Activated T-cell treated with anti-CD3 and anti-CD28 coated beads, Interleukin-2, amount 50 U/mL, for 72 hours (primary cell): ENCODE data around the gene AP3D1. TPM values are rescaled to one million over a fixed set of nuclear protein-coding genes. Genes with fewer than 3 reads are reported as not detected.

Experiments used
- ATAC-seq, 2 donors: fragments of 150-1000 bp; cut with Tn5 transposase; replicated peaks in 1 of 2; 2 replicates each; pipeline ENCODE4 v1.10.0; 2021; ENCODE audit warnings: moderate library complexity in 2 of 2, mild to moderate bottlenecking in 1 of 2
- DNase-seq, 2 donors: peaks; one replicate each; pipeline ENCODE4 v3.0.0; 2021 to 2022; ENCODE audit warnings: mixed read lengths in 1 of 2
- H3K27ac Mint-ChIP-seq: one replicate; pipeline ENCODE4 v1.8.0; 2022; ENCODE audit warnings: mild to moderate bottlenecking, moderate library complexity, mixed read lengths
- H3K27me3 Mint-ChIP-seq: one replicate; pipeline ENCODE4 v1.8.0; 2022; ENCODE audit warnings: low read depth, mixed read lengths
- H3K36me3 Mint-ChIP-seq, 2 donors: one replicate each; pipeline ENCODE4 v1.8.0; 2022; ENCODE audit warnings: mixed read lengths in 2 of 2, mild to moderate bottlenecking in 1 of 2; ENCODE audit not compliant: insufficient read depth in 2 of 2
- H3K4me1 Mint-ChIP-seq: one replicate; pipeline ENCODE4 v1.8.0; 2022; ENCODE audit warnings: low read depth, mixed read lengths
- H3K4me3 Mint-ChIP-seq, 2 donors: one replicate each; pipeline ENCODE4 v1.8.0; 2022; ENCODE audit warnings: mild to moderate bottlenecking in 2 of 2, mixed read lengths in 2 of 2, moderate library complexity in 2 of 2
- H3K9me3 Mint-ChIP-seq, 2 donors: one replicate each; pipeline ENCODE4 v1.8.0; 2022; ENCODE audit warnings: mixed read lengths in 2 of 2
- total RNA-seq, 2 donors: library from RNA; stranded (reverse); gene quantifications; one replicate each; pipeline ENCODE4 v1.2.3, GENCODE V29; 2022

The AP3D1 gene
- total RNA-seq, 2 donors from 2014 or later, result 111 to 114 TPM

DNA sequence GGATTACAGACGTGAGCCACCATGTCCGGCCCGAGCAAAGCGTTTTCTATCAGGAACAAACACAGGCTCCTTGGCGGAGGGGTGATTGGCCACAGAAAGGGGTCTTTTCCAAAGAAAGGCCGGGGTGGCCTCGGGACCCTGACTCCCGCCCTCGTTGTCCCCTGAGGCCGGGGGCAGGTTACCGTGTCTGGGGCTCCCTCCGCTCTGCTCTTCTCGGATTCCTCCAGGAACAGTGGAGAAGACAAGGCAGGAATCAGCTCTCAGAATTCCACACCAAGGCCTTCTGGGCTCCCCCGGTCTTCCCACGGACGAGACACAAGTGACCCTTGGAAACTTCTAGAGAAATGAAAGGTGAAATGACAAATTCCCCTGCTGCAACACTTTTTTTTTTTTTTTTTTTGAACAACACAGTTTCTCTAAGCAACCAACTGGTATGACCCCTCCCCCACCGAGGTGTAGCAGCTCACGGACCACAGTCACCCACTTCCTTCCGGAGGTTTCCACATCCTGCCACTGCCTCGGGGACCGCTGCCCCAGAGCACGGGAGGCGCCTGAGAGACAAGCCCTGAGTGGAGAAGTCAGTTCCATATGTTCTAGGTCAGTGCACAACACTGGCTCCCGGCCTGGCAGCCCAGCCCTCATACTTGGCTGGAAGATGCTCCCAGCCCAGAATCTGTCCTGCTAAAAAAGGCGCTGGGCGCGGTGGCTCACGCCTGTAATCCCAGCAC is 66.2 kb downstream of the AP3D1 start:
- Mint-ChIP-seq H3K4me1 (peaks cover 83% of the 10 kb centered on the region), H3K27ac (peak overlapping the region; percentile 99), H3K27me3 (no peaks in the 10 kb centered on the region), H3K36me3 (peaks cover 9 to 19% of the 10 kb centered on the region in 2 donors), H3K4me3 (peak overlapping the region; percentile 99 to 100), H3K9me3 (no peaks in the 10 kb centered on the region)
- ATAC-seq, result peak; percentile 76 to 85
- DNase-seq, result peak; percentile 95 to 97

- peak; percentile 71 to 72 for DNase-seq
- Mint-ChIP-seq H3K27ac (peak overlapping the region; percentile 99), H3K9me3 (no peaks in the 10 kb centered on the region), H3K36me3 (peaks cover 9 to 24% of the 10 kb centered on the region in 2 donors), H3K4me3 (peak overlapping the region; percentile 99 to 100), H3K4me1 (peaks cover 75% of the 10 kb centered on the region), H3K27me3 (no peaks in the 10 kb centered on the region)
- ATAC-seq, result peak; percentile 28 to 48
These were observed 68.1 kb downstream of the AP3D1 start for GRCh38 chr19:2083174-2083854.

GRCh38 chr19:2081873-2082810 is 69.2 kb downstream of the AP3D1 start:
- Mint-ChIP-seq H3K4me1 (peaks cover 63% of the 10 kb centered on the region), H3K9me3 (no peaks in the 10 kb centered on the region), H3K4me3 (peak overlapping the region; percentile 99 to 100), H3K36me3 (peaks cover 9 to 30% of the 10 kb centered on the region in 2 donors), H3K27ac (peak overlapping the region; percentile 99), H3K27me3 (no peaks in the 10 kb centered on the region)
- ATAC-seq (peak; percentile 27 to 54), DNase-seq (peak; percentile 61 to 73)

- no peaks in the 10 kb centered on the region for H3K9me3 Mint-ChIP-seq
- H3K27me3 Mint-ChIP-seq, result no peaks in the 10 kb centered on the region
- DNase-seq, result no peak
- H3K27ac Mint-ChIP-seq, result peak overlapping the region; percentile 94
- peak overlapping the region; percentile 99 to 100 for H3K4me3 Mint-ChIP-seq
- peaks cover 46% of the 10 kb centered on the region for H3K4me1 Mint-ChIP-seq
- H3K36me3 Mint-ChIP-seq, result peaks cover 9 to 35% of the 10 kb centered on the region in 2 donors
- ATAC-seq, result no peak
These were observed 70.9 kb downstream of the AP3D1 start for GRCh38 chr19:2080336-2080988.

GRCh38 chr19:2079865-2080301 is 71.5 kb downstream of the AP3D1 start:
- H3K36me3 Mint-ChIP-seq, result peaks cover 5 to 34% of the 10 kb centered on the region in 2 donors
- H3K4me3 Mint-ChIP-seq, result peak overlapping the region; percentile 99 to 100
- peaks cover 45% of the 10 kb centered on the region for H3K4me1 Mint-ChIP-seq
- no peaks in the 10 kb centered on the region for H3K9me3 Mint-ChIP-seq
- DNase-seq (no peak), ATAC-seq (no peak)
- H3K27me3 Mint-ChIP-seq, result no peaks in the 10 kb centered on the region
- peak overlapping the region; percentile 94 for H3K27ac Mint-ChIP-seq

DNA sequence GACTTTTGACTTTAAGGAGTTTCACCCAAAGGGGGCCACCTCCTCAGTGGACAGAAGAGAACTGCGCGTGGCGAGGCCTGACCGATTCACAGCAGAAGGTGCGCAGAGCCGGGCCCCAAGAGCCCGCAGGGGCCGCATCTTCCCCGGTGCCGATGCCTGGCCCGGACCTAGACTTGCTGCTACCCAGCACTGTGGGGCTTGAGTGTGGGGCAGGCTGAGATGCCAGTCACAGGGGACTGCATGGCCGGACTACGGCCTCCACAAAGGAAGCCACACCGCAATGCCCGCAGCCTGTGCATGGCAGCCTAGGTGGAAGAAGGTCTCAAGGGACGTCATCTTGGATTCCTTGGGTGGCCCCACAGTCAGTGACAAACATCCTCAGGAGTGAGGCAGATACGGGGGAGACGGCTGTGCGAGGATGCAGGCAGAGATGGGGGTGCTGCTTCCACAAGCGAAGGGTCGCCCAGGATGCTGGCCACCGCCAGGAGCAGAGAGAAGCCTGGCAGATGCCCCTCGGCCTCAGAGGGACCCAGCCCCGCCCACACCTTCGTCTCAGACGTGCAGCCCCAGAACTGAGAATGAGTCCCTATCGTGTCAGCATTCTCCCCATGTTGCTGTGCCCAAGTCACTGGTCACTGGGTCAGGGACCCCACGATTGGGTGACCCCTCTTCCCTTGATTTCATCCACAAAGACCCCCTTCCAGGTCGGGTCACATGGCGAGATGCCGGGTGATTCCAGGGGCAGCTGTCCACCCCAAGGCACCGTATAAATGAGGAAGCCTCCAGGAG is 72.1 kb downstream of the AP3D1 start:
- Mint-ChIP-seq H3K36me3 (peaks cover 6 to 36% of the 10 kb centered on the region in 2 donors), H3K9me3 (no peaks in the 10 kb centered on the region)

GRCh38 chr19:2077833-2078619 is 73.3 kb downstream of the AP3D1 start:
- no peak overlapping the region for H3K27ac Mint-ChIP-seq
- H3K36me3 Mint-ChIP-seq, result peaks cover 4 to 37% of the 10 kb centered on the region in 2 donors
- DNase-seq, result no peak
- H3K9me3 Mint-ChIP-seq, result no peaks in the 10 kb centered on the region
- H3K4me3 Mint-ChIP-seq, result no peak overlapping the region
- ATAC-seq, result no peak
- peaks cover 48% of the 10 kb centered on the region for H3K4me1 Mint-ChIP-seq
- H3K27me3 Mint-ChIP-seq, result no peaks in the 10 kb centered on the region

More for the DNA sequence above, 72.1 kb downstream of the AP3D1 start:
- peaks cover 51% of the 10 kb centered on the region for H3K4me1 Mint-ChIP-seq
- ATAC-seq (no peak), DNase-seq (no peak)
- peak overlapping the region; percentile 62 for H3K27ac Mint-ChIP-seq
- H3K27me3 Mint-ChIP-seq, result no peaks in the 10 kb centered on the region
- H3K4me3 Mint-ChIP-seq, result peak overlapping the region; percentile 99 to 100

DNA sequence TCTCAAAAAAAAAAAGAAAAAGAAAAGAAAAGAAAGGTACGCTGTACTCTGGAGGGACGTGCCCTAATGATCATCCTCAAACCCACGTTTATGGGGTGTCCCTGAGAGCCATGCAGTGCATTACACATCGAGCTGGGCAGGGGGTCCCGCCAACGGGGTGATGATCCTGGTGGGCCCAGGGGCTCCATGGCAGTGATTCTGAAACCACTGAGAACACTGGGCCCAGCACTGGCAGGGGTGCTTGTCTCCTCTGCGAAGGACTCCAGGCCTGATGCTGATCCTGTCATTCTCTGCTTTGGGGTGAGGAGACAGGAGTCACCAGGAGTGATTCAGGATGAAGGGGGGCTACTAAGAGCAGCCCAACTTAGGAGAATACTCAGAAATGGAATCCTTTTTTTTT is 74.0 kb downstream of the AP3D1 start:
- no peaks in the 10 kb centered on the region for H3K27me3 Mint-ChIP-seq
- DNase-seq (no peak), ATAC-seq (no peak)
- peaks cover 6 to 36% of the 10 kb centered on the region in 2 donors for H3K36me3 Mint-ChIP-seq
- H3K4me1 Mint-ChIP-seq, result peaks cover 41% of the 10 kb centered on the region
- no peak overlapping the region for H3K27ac Mint-ChIP-seq
- H3K9me3 Mint-ChIP-seq, result no peaks in the 10 kb centered on the region
- H3K4me3 Mint-ChIP-seq, result no peak overlapping the region

DNA sequence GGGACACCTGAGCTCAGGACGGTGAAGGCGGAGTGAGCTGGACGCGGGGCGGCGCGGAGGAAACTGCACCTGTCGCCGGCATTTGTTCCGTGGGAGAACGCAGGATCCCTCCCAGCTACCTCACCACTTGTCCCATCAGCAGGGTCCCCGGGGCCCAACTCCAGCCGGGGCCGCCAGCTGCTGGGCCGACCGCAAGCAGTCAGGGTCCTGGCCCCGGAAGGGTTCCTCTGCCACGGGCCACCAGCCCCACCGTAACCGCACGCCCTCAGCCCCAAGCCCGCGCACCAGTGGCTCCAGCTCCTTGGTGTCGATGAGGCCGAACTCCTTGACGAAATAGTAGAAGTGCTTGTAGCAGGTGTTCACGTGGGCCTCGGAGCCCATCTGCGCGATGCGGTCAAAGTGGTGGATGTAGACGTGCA is 74.8 kb downstream of the AP3D1 start:
- peaks cover 8 to 42% of the 10 kb centered on the region in 2 donors for H3K36me3 Mint-ChIP-seq
- H3K9me3 Mint-ChIP-seq, result no peaks in the 10 kb centered on the region
- no peak overlapping the region for H3K27ac Mint-ChIP-seq
- DNase-seq (no peak), ATAC-seq (no peak)
- H3K4me3 Mint-ChIP-seq, result no peak overlapping the region
- H3K4me1 Mint-ChIP-seq, result peaks cover 33% of the 10 kb centered on the region
- H3K27me3 Mint-ChIP-seq, result no peaks in the 10 kb centered on the region

DNA sequence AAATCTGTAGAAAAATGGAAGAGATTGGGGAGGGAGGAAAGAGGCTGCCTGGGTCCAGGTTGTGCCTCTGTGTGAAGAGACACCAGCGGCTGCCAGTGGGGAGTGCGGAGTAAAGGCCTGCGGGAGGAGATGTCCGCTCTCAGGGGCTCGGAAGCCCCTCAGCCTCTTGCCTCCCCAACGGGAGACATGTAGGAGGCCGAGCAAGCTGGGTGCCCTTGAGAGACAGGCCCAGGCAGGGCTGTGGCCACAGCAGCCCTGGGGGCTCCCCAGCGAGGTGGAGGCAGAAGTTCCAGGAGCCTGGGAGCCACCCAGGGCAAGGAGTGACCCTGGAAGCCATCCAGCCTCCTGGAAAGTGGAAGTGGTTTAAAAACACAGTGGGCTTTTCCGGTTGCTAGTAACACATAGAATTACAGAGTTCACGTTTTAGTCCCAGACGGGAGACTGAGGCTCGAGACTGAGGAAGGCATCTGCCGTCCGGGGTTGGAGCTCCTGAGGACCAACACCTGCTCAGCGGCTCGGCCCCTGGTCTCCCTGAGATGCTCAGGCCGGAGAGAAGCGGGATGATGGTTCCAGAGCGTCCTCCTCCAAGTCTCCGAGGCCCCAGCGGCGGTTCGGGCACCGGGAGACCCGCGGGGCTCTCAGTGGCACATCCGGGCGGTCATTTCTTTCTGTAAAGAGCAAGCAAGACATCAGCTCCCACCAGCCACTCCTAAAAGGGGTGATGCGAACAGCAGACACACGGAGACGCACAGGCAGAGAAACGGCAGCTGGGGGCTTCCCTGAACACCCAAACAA is 78.4 kb downstream of the AP3D1 start:
- peak overlapping the region; percentile 48 for H3K27ac Mint-ChIP-seq
- H3K36me3 Mint-ChIP-seq, result peaks cover 8 to 39% of the 10 kb centered on the region in 2 donors
- H3K27me3 Mint-ChIP-seq, result no peaks in the 10 kb centered on the region
- no peak for ATAC-seq
- H3K9me3 Mint-ChIP-seq, result no peaks in the 10 kb centered on the region
- peaks cover 23% of the 10 kb centered on the region for H3K4me1 Mint-ChIP-seq
- DNase-seq, result no peak
- H3K4me3 Mint-ChIP-seq, result no peak overlapping the region
